Measurements from ENCODE around the gene DZIP1. TPM values are rescaled to one million over a fixed set of nuclear protein-coding genes. Genes with fewer than 3 reads are reported as not detected.

Gene DZIP1
- total RNA-seq, 1 experiment from 2014 or later, result 0.17 TPM

GRCh38 chr13:95642999-95643398 lies 1.5 kb downstream of the DZIP1 start:
- no peaks in the 10 kb centered on the region for H3K4me1 ChIP-seq (ENCODE audit: control insufficient read depth in 1 of 2, insufficient read depth in 2 of 2, low read length in 2 of 2)
- POLR2A ChIA-PET, result no interaction called here

More at GRCh38 chr13:95642999-95643398, 1.5 kb downstream of the DZIP1 start:
- ChIA-PET CTCF (no interaction called here), RAD21 (ENCODE audit: low non-redundant PET in 1 of 2, low total read pairs in 2 of 2, uncharacterized antibody in 2 of 2, unreplicated experiment in 2 of 2) (no interaction called here)
- Histone ChIP-seq H3K9me3 (ENCODE audit: control insufficient read depth in 1 of 2, insufficient read depth in 1 of 2, low read depth in 1 of 2, low read length in 2 of 2) (no peaks in the 10 kb centered on the region), H2AFZ (ENCODE audit: low read depth, low read length, poor library complexity, severe bottlenecking) (no peak overlapping the region), H3K9ac (ENCODE audit: low read length) (no peak overlapping the region), H3K9me2 (ENCODE audit: insufficient read depth) (no peaks in the 10 kb centered on the region), H3K4me2 (ENCODE audit: low read length) (no peak overlapping the region), H3K4me3 (replicated peaks in 1 of 2; ENCODE audit: low read depth in 1 of 2, low read length in 2 of 2) (no peak overlapping the region), H4K20me1 (ENCODE audit: insufficient read depth) (no peaks in the 10 kb centered on the region), H3K36me3 (ENCODE audit: control insufficient read depth in 1 of 2, insufficient read depth in 2 of 2, low read length in 2 of 2) (no peaks in the 10 kb centered on the region), H3K79me2 (ENCODE audit: insufficient read depth, low read length) (no peaks in the 10 kb centered on the region), H3K27me3 (ENCODE audit: insufficient read depth, low read length) (no peaks in the 10 kb centered on the region), H3K27ac (ENCODE audit: low read depth, low read length) (no peak overlapping the region)
- BruUV-seq (replicated peaks), result no TSS peak
- intact Hi-C loops (cut with micrococcal nuclease), result no loop called here
- ATAC-seq, result no peak
- no peak for TF ChIP-seq RAD21 (IDR thresholded peaks at IDR 0.05; ENCODE audit: low read depth)
- TF ChIP-seq SP1 (IDR thresholded peaks at IDR 0.05; ENCODE audit: low read depth), result no peak
- no peak for TF ChIP-seq CEBPB (IDR thresholded peaks at IDR 0.05; ENCODE audit: low read depth)
- TF ChIP-seq ELF1 (IDR thresholded peaks at IDR 0.05; ENCODE audit: borderline replicate concordance, low read depth), result no peak
- TF ChIP-seq SRF (IDR thresholded peaks at IDR 0.05; ENCODE audit: low read depth), result no peak
- no peak for TF ChIP-seq YY1 (IDR thresholded peaks at IDR 0.05; ENCODE audit: extremely low read depth, insufficient replicate concordance, low read depth, low read length)
- no peak for TF ChIP-seq EZH2 (IDR thresholded peaks at IDR 0.05)
- no peak for TF ChIP-seq MAX (IDR thresholded peaks at IDR 0.05)
- no peak for TF ChIP-seq ZBTB33 (IDR thresholded peaks at IDR 0.05; ENCODE audit: extremely low read depth, insufficient replicate concordance, low read length)
- no peak for TF ChIP-seq SIN3A (IDR thresholded peaks at IDR 0.05; ENCODE audit: low read depth)
- TF ChIP-seq POLR2A (IDR thresholded peaks at IDR 0.05; ENCODE audit: borderline replicate concordance, extremely low read depth, insufficient read depth, insufficient read length), result no peak
- no peak for TF ChIP-seq REST (IDR thresholded peaks at IDR 0.05; ENCODE audit: low read depth)
- no peak for DNase-seq (ENCODE audit: low read depth, low spot score)

Data from HCT116 (cell line).